Keratinocyte (primary cell): ENCODE data around the gene CCDC32. TPM values are rescaled to one million over a fixed set of nuclear protein-coding genes. Genes with fewer than 3 reads are reported as not detected.

Experiments
- DNase-seq: peaks from one replicate; pipeline ENCODE4 v3.0.0-alpha.2; 2011; ENCODE audit warnings: low read depth, missing footprints, low spot score
- FAIRE-seq: peaks from 2 replicates; lab custom pipeline; 2011; peaks lifted over from hg19 to GRCh38; lab: Jason Lieb, UNC
- H2AFZ ChIP-seq: 2 replicates; pipeline ENCODE4 v1.6.0; 2012; ENCODE audit warnings: low read length, control low read depth, inconsistent platforms; ENCODE audit not compliant: control insufficient read depth
- H3K27ac ChIP-seq: 2 replicates; pipeline ENCODE4 v1.5.1; 2011; ENCODE audit warnings: low read length; ENCODE audit not compliant: control insufficient read depth, insufficient read depth
- H3K27me3 ChIP-seq: 3 replicates; pipeline ENCODE4 v1.6.0; 2011; ENCODE audit warnings: low read length; ENCODE audit not compliant: control insufficient read depth, insufficient read depth; ENCODE audit errors: extremely low read depth
- H3K36me3 ChIP-seq, 2 experiments: 2 replicates in 1 of 2; 3 replicates in 1 of 2; pipeline ENCODE4 v1.5.1; 2011; ENCODE audit warnings: low read length in 2 of 2, mild to moderate bottlenecking in 1 of 2; ENCODE audit not compliant: control insufficient read depth in 2 of 2, insufficient read depth in 2 of 2; ENCODE audit errors: extremely low read depth in 1 of 2
- H3K4me1 ChIP-seq: 3 replicates; pipeline ENCODE4 v1.5.1; 2011; ENCODE audit warnings: low read length; ENCODE audit not compliant: control insufficient read depth, insufficient read depth; ENCODE audit errors: extremely low read depth
- H3K4me2 ChIP-seq: 3 replicates; pipeline ENCODE4 v1.6.0; 2011; ENCODE audit warnings: low read depth, low read length; ENCODE audit not compliant: control insufficient read depth, insufficient read depth; ENCODE audit errors: extremely low read depth
- H3K4me3 ChIP-seq, 3 experiments: fragments of 200-600 bp in 1 of 3; sonication (generic) in 1 of 3; 2 replicates in 2 of 3; 3 replicates in 1 of 3; pipeline ENCODE4 v1.5.1; 2011 to 2016; ENCODE audit warnings: low read length in 3 of 3, mild to moderate bottlenecking in 3 of 3, control low read depth in 2 of 3, inconsistent platforms in 1 of 3, low read depth in 1 of 3, mixed read lengths in 1 of 3, mixed run types in 1 of 3, moderate library complexity in 1 of 3; ENCODE audit not compliant: control insufficient read depth in 2 of 3, insufficient read depth in 2 of 3; ENCODE audit errors: extremely low read depth in 1 of 3
- H3K79me2 ChIP-seq: 2 replicates; pipeline ENCODE4 v1.6.0; 2012; ENCODE audit warnings: low read length; ENCODE audit not compliant: control insufficient read depth, insufficient read depth
- H3K9ac ChIP-seq: 3 replicates; pipeline ENCODE4 v1.6.0; 2011; ENCODE audit warnings: low read length; ENCODE audit not compliant: control insufficient read depth, insufficient read depth; ENCODE audit errors: extremely low read depth
- H3K9me1 ChIP-seq: 3 replicates; pipeline ENCODE4 v1.6.0; 2011; ENCODE audit warnings: low read length; ENCODE audit not compliant: control insufficient read depth, insufficient read depth; ENCODE audit errors: extremely low read depth
- H3K9me3 ChIP-seq: 2 replicates; pipeline ENCODE4 v1.5.1; 2012; ENCODE audit warnings: low read depth, low read length; ENCODE audit not compliant: control insufficient read depth
- H4K20me1 ChIP-seq: 3 replicates; pipeline ENCODE4 v1.6.0; 2011; ENCODE audit warnings: low read length; ENCODE audit not compliant: control insufficient read depth, insufficient read depth; ENCODE audit errors: extremely low read depth
- CTCF ChIP-seq, 3 experiments: IDR thresholded peaks in 1 of 3; conservative IDR thresholded peaks in 1 of 3; optimal IDR thresholded peaks in 1 of 3; 2 replicates in 2 of 3; 3 replicates in 1 of 3; pipeline versions ENCODE3 to v1.5.1; 2011; ENCODE audit warnings: low read length in 3 of 3, mild to moderate bottlenecking in 3 of 3, moderate library complexity in 2 of 3, control low read depth in 1 of 3, inconsistent platforms in 1 of 3; ENCODE audit not compliant: insufficient read depth in 2 of 3; ENCODE audit errors: extremely low read depth in 1 of 3
- EZH2 ChIP-seq: IDR thresholded peaks from one replicate; pipeline ENCODE4 v1.6.1; 2012; ENCODE audit warnings: inconsistent platforms, mild to moderate bottlenecking, low read length, moderate library complexity
- dilution Hi-C: fragments of 300-500 bp; cut with MboI; formaldehyde crosslinking; loops from one replicate; pipeline ENCODE4 v1.7.0; 2020; ENCODE audit warnings: low sequenced_read_pairs; ENCODE audit not compliant: extremely low pct_ligation_motif_present
- polyA plus RNA-seq, 5 experiments: library from polyadenylated mRNA; depleted of rRNA in 3 of 5; stranded (reverse) in 3 of 5; stranded (forward) in 1 of 5; unstranded in 1 of 5; fragments of >200 nt; gene quantifications; 1 replicate in 1 of 5; 2 replicates in 3 of 5; 3 replicates in 1 of 5; pipeline versions ENCODE4 v1.2.1 to v1.2.3, GENCODE V29; 2011 to 2012; ENCODE audit warnings: missing spikeins in 2 of 5, low read depth in 1 of 5, low replicate concordance in 1 of 5

Gene CCDC32
- polyA plus RNA-seq, 1 donor (not counting 4 experiments of a cell fraction or from before 2014, with no cell fraction given), result 18.0 TPM

DNA sequence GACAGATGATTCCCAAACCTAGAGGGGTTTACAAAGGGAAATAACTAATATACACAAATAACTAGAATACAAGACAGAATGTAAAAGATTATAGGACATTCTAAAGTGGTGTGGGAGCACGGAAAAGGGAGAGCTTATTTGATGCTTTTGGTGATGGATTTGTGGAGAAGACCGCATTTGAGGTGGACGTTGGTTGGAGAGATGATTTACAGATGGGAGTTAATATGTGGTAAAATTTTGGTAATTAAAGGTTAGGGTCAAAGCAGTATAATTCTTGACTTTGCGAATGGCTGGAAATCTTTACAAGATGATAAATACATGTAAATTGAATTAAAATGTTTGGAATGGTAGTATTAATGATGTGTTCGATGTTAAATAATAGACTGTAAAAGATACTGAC, 30.4 kb upstream of the CCDC32 start:
- DNase-seq (no peak), FAIRE-seq (no peak)
- Histone ChIP-seq H2AFZ (peak overlapping the region; percentile 99), H3K36me3 (no peaks in the 10 kb centered on the region), H3K9me1 (no peaks in the 10 kb centered on the region), H3K9me3 (no peaks in the 10 kb centered on the region), H3K4me3 (peak overlapping the region; percentile 86 to 98 (median 93)), H3K4me1 (peaks cover 6% of the 10 kb centered on the region), H3K9ac (peak overlapping the region; percentile 99), H3K27ac (peak overlapping the region; percentile 100), H4K20me1 (no peaks in the 10 kb centered on the region), H3K4me2 (peak overlapping the region; percentile 90), H3K27me3 (no peaks in the 10 kb centered on the region), H3K79me2 (peaks cover 54% of the 10 kb centered on the region)
- dilution Hi-C loops, result no loop called here
- TF ChIP-seq CTCF (optimal IDR thresholded peaks at IDR 0.05 in 1 of 3, IDR thresholded peaks at IDR 0.05 in 1 of 3, conservative IDR thresholded peaks at IDR 0.05 in 1 of 3; ENCODE audit: extremely low read depth in 1 of 3, insufficient read depth in 2 of 3, low read length in 3 of 3) (no peak), EZH2 (no peak)

DNA sequence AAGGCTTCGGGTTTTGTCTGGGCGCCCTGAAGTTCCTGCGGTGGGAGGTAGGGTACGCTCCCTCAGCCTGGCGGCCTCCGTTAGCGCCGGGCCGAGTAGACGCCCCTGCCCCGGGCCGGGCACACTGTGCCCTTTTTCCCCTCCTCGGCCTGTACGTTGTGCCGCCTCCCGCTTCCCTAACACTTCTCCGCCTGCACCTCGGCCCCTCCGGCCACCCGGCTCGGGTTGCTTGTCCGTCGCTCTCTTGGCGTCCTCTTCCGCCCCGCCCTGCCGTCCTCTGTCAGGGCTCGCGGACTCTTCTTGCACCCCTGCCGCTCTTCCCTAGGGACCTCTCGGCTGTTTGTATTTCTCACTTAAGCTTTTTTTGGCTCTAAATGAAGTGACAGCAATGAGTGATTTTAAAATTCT, 29.6 kb upstream of the CCDC32 start:
- H3K36me3 ChIP-seq, result no peaks in the 10 kb centered on the region
- FAIRE-seq (no peak), DNase-seq (no peak)
- no peaks in the 10 kb centered on the region for H3K27me3 ChIP-seq
- H3K9me1 ChIP-seq, result no peaks in the 10 kb centered on the region
- no peaks in the 10 kb centered on the region for H4K20me1 ChIP-seq
- dilution Hi-C loops, result no loop called here
- peak overlapping the region; percentile 100 for H3K27ac ChIP-seq
- TF ChIP-seq CTCF (optimal IDR thresholded peaks at IDR 0.05 in 1 of 3, IDR thresholded peaks at IDR 0.05 in 1 of 3, conservative IDR thresholded peaks at IDR 0.05 in 1 of 3; ENCODE audit: extremely low read depth in 1 of 3, insufficient read depth in 2 of 3, low read length in 3 of 3) (peak in 2 of 3 experiments; percentile 19 to 35), EZH2 (no peak)
- H3K4me2 ChIP-seq, result peak overlapping the region; percentile 90
- peak overlapping the region; percentile 86 to 98 (median 93) for H3K4me3 ChIP-seq
- H2AFZ ChIP-seq, result peak overlapping the region; percentile 99
- no peaks in the 10 kb centered on the region for H3K9me3 ChIP-seq
- H3K4me1 ChIP-seq, result peaks cover 6% of the 10 kb centered on the region
- H3K9ac ChIP-seq, result peak overlapping the region; percentile 99
- H3K79me2 ChIP-seq, result peaks cover 47% of the 10 kb centered on the region
